SKM-1 (cell line): Measurements from ENCODE around the gene SFTA2.

ENCODE experiments used
- DNase-seq: peaks from one replicate; lab custom pipeline; 2025; ENCODE audit not compliant: unreplicated experiment; lab: John Stamatoyannopoulos, UW

SFTA2 gene

GRCh38 chr6:30891816-30892538 lies 40.0 kb downstream of the SFTA2 start:
- no peak for DNase-seq

DNA sequence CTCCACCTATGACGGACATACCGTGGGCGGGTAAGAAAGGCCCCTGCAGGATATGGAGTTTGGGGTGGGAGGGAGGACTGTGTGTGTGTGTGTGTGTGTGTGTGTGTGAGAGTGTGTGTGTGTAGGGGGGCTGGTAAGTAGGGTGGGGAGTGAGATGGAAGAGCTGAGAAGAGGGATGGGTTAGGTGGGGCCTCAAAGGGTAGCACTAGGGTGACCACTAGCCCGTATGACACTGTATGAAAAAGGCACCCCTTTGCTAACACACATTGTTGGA lies 40.6 kb downstream of the SFTA2 start:
- no peak for DNase-seq

- no peak for DNase-seq
Measured at GRCh38 chr6:30890646-30891449, 41.1 kb downstream of the SFTA2 start.

DNA sequence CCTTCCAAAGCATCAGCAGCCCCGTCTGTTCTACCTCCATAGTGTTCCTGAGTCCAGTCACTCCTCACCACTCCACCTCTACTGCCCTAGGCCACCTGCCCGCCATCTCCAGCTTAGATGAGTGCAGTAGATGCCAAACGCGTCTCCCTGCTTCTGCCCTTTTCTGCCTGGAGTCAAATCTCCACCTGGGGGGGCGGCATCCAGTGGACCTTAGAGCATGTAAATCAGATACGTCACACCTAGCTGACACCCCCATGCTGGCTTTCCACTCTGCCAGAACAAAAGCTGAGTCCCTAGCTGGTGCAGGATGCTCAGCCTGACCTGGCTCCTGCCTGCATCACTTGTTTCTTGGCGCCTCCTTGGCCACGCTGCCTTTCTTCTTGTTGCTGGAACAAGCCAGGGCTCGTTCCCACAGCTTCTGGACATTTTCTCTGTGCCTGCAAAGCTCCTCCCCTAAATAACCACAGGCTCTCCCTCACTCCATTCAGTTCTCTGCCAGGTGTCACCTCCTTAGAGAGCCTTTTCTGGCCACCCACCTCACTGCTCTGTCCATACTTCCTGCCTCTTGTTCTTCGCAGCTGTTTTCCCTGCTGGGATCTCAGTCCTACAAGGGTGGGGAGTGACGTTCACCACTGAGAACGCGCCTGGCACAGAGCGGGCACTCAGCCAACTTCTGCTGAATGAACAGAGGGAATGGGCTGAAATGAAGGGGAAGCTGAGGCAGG lies 41.9 kb downstream of the SFTA2 start:
- no peak for DNase-seq

GRCh38 chr6:30889496-30889885 lies 42.5 kb downstream of the SFTA2 start:
- DNase-seq = no peak

DNA sequence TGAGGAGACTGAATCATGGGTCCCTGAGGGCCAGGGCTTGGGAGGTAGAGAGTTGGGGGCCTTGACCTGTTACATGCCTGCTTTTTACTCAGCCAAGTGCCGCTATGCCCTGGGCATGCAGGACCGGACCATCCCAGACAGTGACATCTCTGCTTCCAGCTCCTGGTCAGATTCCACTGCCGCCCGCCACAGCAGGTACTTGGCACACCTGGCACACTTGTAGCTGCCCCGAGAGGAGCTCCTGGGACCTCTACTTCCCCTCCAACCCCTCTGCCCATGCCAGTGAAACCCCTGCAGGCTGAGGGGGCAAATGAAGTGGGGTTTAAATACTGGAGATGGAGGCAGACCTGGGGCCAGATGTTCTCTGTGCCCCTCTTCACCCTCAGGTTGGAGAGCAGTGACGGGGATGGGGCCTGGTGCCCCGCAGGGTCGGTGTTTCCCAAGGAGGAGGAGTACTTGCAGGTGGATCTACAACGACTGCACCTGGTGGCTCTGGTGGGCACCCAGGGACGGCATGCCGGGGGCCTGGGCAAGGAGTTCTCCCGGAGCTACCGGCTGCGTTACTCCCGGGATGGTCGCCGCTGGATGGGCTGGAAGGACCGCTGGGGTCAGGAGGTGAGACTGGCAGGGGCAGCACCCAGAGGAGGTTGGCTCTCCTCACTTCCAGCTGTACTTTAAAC lies 43.0 kb downstream of the SFTA2 start:
- DNase-seq = no peak

DNA sequence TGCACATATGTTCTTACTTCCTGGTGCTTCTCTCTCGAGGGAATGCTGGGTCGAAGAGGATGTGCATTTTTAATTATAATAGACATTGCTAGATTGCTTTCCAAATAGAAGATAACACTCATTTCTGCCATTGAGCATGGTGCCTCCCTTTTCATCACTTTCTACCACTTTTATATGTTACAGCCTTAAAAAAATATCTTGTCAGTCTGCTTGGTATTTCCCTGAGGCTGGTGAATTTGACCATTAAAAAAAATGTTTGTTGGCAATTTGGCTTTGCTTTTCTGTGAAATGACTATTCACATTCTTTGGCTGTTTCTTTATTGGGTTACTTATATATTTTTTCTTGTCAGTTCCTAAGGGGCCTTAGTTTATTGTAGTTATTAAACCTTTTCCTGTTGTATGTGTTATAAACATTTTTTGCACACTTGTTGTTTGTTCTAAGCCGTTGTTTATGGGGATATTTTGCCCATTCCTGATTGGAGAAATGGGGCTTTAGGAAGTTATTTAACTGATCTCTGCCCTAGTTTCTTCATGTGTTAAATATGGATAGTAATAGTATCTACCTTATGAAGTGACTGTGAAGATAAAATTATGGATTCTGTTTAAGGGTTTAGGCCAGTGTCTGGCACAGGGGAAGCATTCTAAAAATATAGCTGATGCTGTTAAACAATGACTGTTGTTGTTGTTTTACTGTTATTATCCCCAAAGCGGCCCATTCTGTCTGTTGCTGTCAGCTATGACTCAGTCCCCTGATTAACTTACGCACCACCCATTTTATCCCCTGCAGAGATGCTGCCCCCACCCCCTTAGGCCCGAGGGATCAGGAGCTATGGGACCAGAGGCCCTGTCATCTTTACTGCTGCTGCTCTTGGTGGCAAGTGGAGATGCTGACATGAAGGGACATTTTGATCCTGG lies 43.8 kb downstream of the SFTA2 start:
- no peak for DNase-seq

- no peak for DNase-seq
Measured at GRCh38 chr6:30886897-30887255, 45.1 kb downstream of the SFTA2 start.

GRCh38 chr6:30885999-30886896 lies 45.7 kb downstream of the SFTA2 start:
- no peak for DNase-seq

GRCh38 chr6:30885481-30885998 lies 46.4 kb downstream of the SFTA2 start:
- DNase-seq = no peak

DNA sequence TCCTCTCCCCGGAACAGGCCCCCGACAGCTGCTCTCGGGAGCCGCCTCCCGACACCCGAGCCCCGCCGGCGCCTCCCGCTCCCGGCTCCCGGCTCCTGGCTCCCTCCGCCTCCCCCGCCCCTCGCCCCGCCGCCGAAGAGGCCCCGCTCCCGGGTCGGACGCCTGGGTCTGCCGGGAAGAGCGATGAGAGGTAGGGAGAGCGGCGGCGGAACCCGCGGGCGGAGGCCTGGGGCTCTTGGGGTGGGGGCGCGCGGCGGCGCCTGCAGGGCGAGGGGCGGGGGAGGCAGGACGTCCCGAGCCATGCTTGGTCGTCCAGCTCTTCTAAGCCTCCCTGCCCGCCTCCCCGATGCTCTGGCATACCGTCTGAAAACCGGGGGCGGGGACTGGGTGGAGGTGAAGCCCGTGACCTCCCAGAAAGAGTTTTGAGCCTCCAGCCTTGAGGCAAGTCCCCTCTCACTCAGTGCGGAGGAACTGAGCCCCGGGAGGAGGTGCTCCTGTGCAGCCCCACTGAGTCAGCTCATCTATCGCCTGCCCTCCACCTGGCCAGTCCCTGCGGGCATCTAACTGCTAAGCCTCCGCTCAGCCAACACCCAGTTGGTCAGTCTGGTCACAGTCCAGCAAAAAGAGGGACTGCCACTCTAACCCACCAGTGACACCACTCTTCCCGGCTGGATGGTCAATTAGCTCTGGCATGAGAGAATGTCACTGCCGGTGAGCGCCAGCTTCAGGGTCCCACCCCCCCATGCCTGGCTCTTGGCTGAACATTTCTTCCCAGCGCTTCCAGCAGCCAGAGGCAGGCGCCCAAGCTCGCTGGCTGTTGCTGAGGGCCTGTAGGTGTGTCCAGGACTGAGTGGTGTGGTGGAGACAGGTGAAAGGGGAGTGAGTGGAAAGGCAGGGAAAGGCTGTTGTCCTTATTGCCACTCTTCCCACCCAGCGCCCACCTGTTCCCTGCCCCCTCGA lies 47.2 kb downstream of the SFTA2 start:
- no peak for DNase-seq

DNA sequence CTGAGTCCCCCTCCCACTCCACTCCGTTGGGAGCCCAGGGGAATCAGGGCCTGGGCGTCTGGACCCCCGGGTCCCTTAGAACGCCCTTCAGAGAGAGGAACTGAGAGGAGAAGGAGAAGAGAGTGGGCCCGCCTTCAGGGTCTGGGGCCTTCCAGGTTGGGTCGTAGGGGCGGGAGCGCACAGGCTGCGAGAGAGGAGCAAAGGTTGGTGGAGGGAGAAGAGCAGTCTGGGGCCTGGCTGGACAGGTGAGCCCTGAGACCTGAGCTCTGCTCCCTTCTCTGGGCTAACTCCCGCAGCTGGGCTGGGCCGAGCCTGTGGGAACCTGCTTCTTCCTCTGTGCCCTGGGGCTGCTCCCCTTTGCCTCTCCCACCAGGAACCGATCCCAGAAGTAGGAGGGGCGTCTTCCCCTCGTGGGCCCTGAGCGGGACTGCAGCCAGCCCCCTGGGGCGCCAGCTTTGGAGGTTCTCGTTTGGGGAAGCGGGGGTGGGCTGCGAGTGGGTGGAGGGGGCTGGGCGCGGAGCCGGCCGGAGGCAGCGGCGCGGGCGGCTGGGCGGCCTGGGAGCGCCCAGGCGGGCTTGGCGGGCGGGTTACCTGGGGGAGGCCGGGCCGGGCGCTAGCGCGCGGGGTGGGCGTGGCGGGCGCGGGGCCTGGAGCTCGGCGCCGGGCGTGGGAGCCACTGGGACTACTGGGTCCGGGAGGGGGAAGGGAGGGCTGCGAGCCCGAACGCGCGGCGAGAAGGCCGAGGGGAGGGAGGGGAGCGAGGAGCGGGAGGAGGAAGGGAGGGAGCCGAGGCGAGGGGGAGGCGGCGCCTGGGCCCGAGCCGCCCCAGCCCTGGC lies 48.1 kb downstream of the SFTA2 start, which contains the start of gene DDR1:
TSS of gene DDR1 (plus strand) at position 835 of the 836 bp plus-strand sequence. CDS start 4,211 bp downstream, outside the sequence.
- no peak for DNase-seq

GRCh38 chr6:30882759-30883684 lies 48.9 kb downstream of the SFTA2 start:
- DNase-seq = no peak

GRCh38 chr6:30882204-30882758 lies 49.7 kb downstream of the SFTA2 start:
- DNase-seq = no peak

GRCh38 chr6:30881392-30882203 lies 50.4 kb downstream of the SFTA2 start:
- DNase-seq = no peak
